ENCODE measurements around the gene NMNAT3. TPM values are rescaled to one million over a fixed set of nuclear protein-coding genes. Genes with fewer than 3 reads are reported as not detected.

NMNAT3 gene
- total RNA-seq, 2 donors from 2014 or later, result 3.0 to 14.1 TPM

GRCh38 chr3:139640456-139640855, 37.3 kb downstream of the NMNAT3 start:
- DNase-seq (ENCODE audit: low spot score) (no peak), ATAC-seq (ENCODE audit: insufficient number of reproducible peaks, low FRiP score, low read depth) (no peak)
- H3K27ac ChIP-seq, result no peak overlapping the region
- no peaks in the 10 kb centered on the region for H3K27me3 ChIP-seq (replicated peaks; ENCODE audit: insufficient read depth)
- H3K36me3 ChIP-seq, result no peaks in the 10 kb centered on the region
- H3K4me1 ChIP-seq (ENCODE audit: control insufficient read depth in 1 of 2, low read depth in 2 of 2), result no peaks in the 10 kb centered on the region
- no peak for TF ChIP-seq CTCF (IDR thresholded peaks at IDR 0.05)
- H3K4me3 ChIP-seq, result no peak overlapping the region
- H3K9me3 ChIP-seq, result no peaks in the 10 kb centered on the region

- DNase-seq (ENCODE audit: low spot score), result no peak
- Histone ChIP-seq H3K36me3 (no peaks in the 10 kb centered on the region), H3K9me3 (no peaks in the 10 kb centered on the region), H3K4me1 (ENCODE audit: control insufficient read depth in 1 of 2, low read depth in 2 of 2) (no peaks in the 10 kb centered on the region), H3K4me3 (no peak overlapping the region), H3K27me3 (replicated peaks; ENCODE audit: insufficient read depth) (no peaks in the 10 kb centered on the region), H3K27ac (no peak overlapping the region)
- ATAC-seq (ENCODE audit: insufficient number of reproducible peaks, low FRiP score, low read depth), result no peak
- TF ChIP-seq CTCF (IDR thresholded peaks at IDR 0.05), result no peak
These were observed 38.1 kb downstream of the NMNAT3 start for GRCh38 chr3:139639662-139640061.

- Histone ChIP-seq H3K27me3 (replicated peaks; ENCODE audit: insufficient read depth) (no peaks in the 10 kb centered on the region), H3K4me3 (no peak overlapping the region), H3K9me3 (no peaks in the 10 kb centered on the region), H3K36me3 (no peaks in the 10 kb centered on the region), H3K27ac (no peak overlapping the region), H3K4me1 (ENCODE audit: control insufficient read depth in 1 of 2, low read depth in 2 of 2) (no peaks in the 10 kb centered on the region)
- TF ChIP-seq CTCF (IDR thresholded peaks at IDR 0.05), result no peak
- DNase-seq (ENCODE audit: low spot score) (no peak), ATAC-seq (ENCODE audit: insufficient number of reproducible peaks, low FRiP score, low read depth) (no peak)
These were observed 39.3 kb downstream of the NMNAT3 start for GRCh38 chr3:139638518-139638917.

DNA sequence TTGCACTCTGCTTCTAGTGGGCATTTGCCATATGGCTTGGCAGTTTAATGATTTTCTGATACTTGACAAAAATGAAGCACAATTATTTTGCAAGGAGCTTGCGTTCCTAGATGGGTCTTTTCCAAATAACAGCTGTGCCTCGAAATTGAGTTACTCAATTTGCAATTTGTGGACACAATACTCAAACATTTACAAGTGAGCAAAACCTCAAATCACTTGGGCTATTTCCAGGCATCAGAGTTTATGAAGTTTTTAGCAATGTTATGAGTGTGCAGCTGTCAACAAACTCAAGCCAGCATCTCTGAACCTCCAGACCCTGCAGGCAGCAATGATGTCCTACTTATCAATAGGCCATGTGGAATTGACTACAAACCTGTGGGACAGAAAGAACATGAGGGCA, 41.3 kb downstream of the NMNAT3 start:
- no peak overlapping the region for H3K27ac ChIP-seq
- H3K4me3 ChIP-seq, result no peak overlapping the region
- no peak for DNase-seq (ENCODE audit: low spot score)
- no peaks in the 10 kb centered on the region for H3K9me3 ChIP-seq
- no peaks in the 10 kb centered on the region for H3K27me3 ChIP-seq (replicated peaks; ENCODE audit: insufficient read depth)
- H3K36me3 ChIP-seq, result no peaks in the 10 kb centered on the region
- H3K4me1 ChIP-seq (ENCODE audit: control insufficient read depth in 1 of 2, low read depth in 2 of 2), result no peaks in the 10 kb centered on the region
- ATAC-seq (ENCODE audit: insufficient number of reproducible peaks, low FRiP score, low read depth), result no peak
- TF ChIP-seq CTCF (IDR thresholded peaks at IDR 0.05), result no peak

- DNase-seq (ENCODE audit: low spot score) (no peak), ATAC-seq (ENCODE audit: insufficient number of reproducible peaks, low FRiP score, low read depth) (no peak)
These were observed 43.6 kb downstream of the NMNAT3 start for GRCh38 chr3:139634111-139634635.

More at GRCh38 chr3:139634111-139634635, 43.6 kb downstream of the NMNAT3 start:
- TF ChIP-seq CTCF (IDR thresholded peaks at IDR 0.05), result no peak
- Histone ChIP-seq H3K27ac (no peak overlapping the region), H3K4me1 (ENCODE audit: control insufficient read depth in 1 of 2, low read depth in 2 of 2) (no peaks in the 10 kb centered on the region), H3K9me3 (no peaks in the 10 kb centered on the region), H3K27me3 (replicated peaks; ENCODE audit: insufficient read depth) (no peaks in the 10 kb centered on the region), H3K36me3 (no peaks in the 10 kb centered on the region), H3K4me3 (no peak overlapping the region)

All from thoracic aorta (tissue), 2 donors.